GM21737 (cell line): ENCODE data around the gene CCDC182.

ENCODE experiments used
- ATAC-seq: cut with Tn5 transposase; IDR thresholded peaks from one replicate; pipeline ENCODE4 v1.9.1; 2021; ENCODE audit warnings: mild to moderate bottlenecking, moderate library complexity; ENCODE audit not compliant: unreplicated experiment

The CCDC182 gene

GRCh38 chr17:57730026-57730701 is 14.9 kb downstream of the CCDC182 start:
- ATAC-seq: no peak

DNA sequence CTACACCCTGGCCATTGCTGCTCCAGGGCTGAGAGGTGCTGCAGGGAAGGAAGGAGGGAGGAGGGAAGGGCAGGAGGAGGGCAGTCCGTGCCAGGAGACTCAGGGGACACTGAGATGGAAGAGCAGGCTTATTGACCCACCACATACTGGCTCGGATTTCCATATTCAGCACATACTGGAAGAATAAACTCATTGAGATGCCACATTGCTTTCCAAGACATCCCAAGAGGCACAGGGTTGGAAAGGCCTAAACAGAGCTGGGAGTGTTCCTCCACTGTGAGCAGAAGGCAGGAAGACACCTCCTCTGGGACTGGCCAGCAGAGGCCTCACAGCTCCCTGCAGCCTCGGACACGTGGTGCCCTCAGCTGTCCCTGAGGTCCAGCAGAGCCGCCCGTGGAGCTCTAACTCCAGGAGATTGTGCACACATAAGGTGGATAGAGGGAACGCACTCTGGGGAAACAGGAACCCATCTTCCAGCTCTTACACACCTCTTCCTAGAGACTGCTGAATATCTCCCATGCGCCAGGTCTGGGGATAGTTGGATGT is 17.4 kb downstream of the CCDC182 start:
- ATAC-seq: no peak

DNA sequence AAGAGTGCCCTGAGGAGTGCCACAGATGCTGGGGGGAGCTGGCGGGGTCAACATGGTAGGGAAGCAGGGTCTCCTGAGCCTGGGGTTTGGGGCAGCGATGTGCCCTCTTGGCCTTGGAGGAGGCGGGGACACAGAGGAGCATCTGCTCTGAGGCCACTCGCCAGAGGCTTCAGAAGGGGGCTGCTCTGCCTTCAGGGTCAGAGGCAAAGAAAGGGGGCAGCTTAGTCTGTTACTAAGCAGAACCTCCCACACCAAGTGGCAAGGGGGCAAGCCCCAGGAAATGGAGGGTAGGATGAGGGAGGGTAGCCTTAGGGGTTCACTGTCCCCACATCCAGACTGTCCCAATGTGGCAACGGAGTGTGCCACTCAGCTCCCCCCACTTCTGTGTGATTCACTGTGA is 18.3 kb downstream of the CCDC182 start:
- no peak for ATAC-seq

DNA sequence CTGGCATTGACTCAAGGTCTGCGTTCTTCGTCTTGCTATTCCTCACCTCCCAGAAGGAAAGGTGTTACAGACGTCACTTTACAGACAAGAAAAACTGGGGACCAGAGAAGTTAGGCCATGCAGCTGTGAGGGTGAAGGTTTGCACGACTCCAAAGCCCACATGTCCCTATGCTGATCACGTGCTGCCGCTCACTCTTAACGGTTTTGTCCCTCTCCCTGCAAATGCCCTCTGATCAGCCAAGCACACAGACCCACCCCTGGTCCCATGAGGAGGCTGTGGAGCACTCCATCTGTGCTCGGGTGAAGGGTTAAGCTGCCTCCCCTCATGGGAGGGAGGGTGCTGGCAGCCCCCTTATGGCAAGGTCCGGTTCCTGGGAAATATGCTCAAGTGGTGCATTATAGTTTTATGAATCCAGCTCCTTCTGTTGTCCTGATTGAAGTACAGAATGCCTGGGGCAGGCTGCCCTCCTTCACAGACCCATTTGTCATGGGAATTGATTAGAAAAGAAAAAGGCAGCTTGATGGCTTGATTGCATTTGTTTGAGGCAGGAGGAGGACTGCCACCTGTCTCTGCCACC is 18.8 kb downstream of the CCDC182 start:
- no peak for ATAC-seq

GRCh38 chr17:57724729-57725125 is 20.4 kb downstream of the CCDC182 start:
- no peak for ATAC-seq

DNA sequence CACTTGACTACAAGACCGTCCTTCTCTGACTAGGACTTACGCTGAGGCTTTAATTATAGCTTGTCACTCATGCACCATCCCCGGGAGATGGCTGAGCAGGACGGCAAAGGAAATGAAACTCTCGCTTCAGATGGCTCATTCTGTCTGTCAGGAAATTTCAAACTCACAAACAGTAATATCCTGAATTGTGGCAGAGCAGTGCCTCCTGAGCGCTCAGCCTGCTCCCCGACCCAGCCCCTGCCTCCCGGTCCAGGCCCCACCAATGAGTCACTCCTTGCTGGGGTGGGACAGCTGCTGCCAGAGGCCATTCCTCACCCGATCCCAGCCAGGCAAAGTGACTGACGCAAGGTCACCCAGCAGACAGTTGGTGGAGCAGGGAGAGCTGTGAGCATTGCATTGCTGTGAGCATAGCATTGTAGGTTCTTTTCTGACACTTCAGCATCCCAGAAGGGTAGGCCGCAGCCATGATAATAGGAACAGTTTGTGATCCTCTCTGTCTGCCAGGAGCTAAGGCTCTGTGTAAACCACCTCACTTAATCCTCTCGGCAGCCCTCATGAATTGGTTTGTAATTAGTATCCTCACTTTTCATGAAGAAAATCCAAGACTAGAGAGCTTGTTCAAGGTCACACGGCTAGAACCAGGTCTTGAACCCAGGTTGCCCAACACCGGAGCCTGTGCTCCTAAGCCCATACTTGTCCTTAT is 20.9 kb downstream of the CCDC182 start:
- peak; percentile 69 for ATAC-seq

DNA sequence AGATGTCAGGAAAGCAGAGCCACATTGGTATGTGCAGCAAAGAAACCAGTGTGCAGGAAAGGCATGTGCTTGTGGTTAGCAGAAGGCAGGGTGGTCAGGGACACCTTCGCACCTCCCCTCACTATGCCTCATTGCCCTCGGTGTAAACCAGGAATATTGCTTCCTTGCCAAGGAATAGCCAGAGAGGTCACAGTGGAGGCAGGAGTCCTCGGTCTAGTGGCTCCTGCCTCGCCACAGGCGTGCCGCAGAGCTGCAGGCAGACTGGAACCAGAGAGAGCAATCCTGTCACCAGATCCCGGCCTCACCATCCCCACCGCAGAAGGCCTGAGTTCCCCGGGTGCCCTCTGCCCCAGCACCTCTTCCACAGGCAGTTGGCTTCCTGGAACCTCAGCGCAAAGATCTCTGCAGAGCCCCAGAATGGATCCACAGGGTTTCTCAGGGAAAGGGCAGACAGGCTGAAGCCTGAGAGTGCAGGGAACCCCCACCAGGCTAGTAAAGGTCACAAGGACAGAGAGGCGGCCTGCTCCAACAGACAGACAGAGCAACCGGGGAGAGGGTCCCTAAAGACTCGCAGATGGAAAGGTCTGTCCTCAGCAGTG is 21.6 kb downstream of the CCDC182 start:
- no peak for ATAC-seq

DNA sequence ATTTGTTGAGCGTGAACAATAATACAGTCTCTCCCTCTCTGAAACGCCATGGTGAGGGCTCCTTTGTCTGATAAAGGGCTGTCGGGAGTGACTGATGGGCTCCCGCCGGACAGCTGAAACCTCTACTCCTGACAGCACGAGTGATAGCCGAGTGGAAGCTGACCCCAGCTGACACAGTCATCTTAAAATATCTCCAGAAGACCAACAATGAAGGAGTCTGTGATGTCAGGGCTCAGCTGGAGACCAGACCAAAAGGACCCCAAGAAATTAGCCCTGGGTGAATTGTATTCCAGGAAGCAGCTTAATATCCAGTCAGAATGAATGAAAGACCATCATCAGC is 22.4 kb downstream of the CCDC182 start:
- ATAC-seq: no peak

- no peak for ATAC-seq
These were observed 23.0 kb downstream of the CCDC182 start for GRCh38 chr17:57721967-57722703.

GRCh38 chr17:57720386-57721035 is 24.6 kb downstream of the CCDC182 start:
- no peak for ATAC-seq

DNA sequence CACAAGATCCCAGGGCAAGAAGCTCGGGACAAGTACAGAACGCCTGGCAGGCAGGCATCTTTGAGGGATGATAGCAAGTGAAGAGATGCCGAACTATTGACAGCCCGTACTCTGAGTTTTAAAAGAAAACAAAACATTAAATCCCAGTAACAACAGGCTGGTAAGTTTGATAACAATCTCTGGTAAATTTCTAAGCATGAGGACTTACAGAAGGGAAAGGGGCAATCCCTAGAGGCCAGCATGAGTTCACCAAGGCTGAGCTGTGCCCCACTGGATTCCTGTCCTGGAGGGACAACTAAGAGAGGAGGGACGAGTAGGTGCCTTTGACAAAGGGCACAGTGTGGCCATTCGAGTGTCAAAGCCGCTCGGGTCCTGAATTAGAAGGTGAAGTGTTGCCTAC is 26.2 kb downstream of the CCDC182 start:
- ATAC-seq: no peak

DNA sequence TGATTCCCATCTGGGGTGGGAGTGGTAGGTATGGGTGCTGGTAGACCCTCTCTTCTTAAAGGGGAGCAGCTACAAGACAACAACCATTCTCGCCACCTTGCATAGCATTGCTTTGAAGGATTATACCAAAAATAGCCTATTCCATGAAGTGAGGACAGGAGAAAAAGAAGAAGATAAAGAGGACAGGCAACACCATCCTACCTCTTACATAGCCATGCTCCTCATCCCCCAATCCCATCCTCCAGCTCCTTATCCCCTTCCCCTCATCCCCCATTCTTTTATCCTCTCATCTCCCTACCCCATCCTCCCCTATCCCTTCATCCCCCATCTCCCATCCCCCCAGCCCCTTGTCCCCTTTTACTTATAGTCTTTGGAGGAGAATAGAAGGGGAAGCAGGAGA is 29.1 kb downstream of the CCDC182 start:
- ATAC-seq: no peak

- no peak for ATAC-seq
These were observed 30.4 kb downstream of the CCDC182 start for GRCh38 chr17:57714665-57715180.

DNA sequence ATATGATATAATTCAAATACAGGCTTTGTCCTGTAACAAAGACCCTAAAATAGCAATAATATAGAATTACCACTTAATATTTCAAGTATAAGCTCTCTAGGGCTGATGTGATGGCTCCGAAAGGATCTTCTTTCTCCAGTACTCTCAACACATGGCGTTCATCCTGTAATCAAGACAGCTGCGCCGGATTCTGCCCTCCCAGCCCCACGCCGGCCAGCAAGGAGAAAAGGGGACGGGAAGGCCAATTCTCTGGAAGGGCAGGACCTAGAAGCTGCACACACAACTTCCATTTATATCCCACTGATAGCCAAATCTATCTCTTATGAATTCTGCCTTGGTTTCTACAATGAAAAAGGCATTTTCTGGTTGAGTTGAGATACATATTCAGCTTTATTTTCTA is 32.0 kb downstream of the CCDC182 start:
- no peak for ATAC-seq

DNA sequence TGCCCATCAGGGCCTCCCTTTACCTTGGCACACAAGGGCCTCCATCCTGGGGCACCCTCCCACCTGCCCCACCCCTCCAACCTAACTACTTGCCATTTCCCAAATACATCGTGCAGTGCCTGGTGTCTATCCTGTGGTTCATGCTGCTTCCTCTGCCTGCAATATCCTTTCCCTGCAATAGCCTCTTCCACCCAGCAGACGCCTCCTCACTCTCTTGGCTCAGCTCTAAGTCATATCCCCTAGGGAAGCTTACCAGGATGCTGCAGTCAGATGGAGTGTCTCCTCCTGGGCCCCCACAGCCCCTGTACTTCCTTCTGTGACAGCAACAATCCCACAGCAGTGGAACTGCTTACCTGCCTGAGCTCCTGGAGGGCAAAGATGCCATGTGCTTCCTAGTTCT is 36.7 kb downstream of the CCDC182 start:
- no peak for ATAC-seq

DNA sequence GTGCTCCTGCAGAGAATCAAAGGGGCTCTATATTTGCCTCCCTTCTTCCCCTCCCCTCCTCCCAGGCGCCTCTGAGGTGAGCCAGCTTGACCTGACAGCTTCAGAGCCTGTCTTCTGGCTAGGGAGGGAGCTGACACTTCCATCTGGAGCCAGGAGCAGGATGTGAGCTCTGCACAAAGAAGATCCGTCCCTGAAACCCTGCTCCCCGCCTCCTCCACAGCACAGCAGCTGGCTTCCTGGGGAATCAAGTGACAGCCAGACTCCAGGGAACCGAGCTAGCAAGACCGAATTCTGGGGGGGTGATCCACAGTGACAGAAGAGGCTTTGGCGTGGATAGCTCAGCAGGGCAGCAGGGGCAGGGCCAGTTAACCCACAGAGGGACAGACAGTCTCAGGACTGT is 37.2 kb downstream of the CCDC182 start:
- no peak for ATAC-seq

DNA sequence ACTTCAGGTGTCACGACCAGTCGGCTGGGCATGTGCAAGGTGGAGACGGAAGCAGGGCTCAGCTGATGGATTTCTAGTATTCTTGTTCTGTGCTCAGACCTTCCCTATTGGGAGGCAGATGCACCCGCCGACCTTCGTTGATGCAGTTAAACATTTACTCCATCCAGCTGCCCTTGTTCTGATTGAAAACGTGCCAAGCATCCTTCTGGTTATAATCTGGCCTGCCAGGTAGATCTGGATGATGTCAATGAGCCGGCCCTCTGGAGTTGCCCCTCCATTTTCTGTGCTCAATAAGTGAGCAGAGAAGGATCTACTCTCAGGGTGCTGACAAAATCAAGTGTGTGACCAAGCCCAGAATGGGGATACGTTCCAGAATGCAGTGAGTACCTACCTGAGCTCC is 38.3 kb downstream of the CCDC182 start:
- no peak for ATAC-seq

DNA sequence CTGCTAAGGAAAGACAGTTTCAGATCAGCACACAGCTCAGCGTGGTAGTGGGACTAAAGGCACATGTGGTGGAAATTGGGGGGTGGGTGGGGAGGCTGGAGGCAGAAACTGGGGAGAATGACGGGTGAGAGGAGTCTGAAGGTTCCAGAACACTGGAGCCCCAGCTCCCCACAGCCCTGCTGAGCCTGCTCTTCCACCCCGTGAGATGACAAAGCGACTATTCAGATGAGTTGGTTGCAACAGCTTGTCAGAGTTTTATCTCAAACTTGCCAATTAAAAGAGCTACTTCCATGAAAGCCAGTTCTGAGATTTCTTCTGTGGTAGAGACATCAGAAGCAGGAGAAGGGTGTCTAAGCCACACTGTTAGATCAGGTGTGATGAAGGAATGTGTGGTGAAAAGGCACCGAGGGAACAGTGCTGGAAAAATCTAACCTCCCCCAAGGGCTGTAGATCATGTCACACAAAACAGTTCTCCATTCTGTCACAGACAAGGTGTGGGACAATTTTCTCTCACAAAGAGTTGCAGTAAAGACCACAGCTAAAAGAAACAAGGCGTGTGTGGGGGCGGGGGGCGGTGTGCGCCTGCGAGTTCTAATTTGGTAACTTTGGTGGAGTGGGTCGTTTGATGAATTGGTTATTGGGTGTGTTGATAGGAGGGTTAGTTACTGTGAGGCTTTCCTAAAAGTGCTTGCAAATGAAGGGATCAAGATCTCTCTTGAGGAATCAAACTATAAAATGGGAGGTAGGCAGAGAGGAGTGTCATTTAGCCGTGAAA is 39.0 kb downstream of the CCDC182 start:
- no peak for ATAC-seq

- ATAC-seq: no peak
These were observed 40.7 kb downstream of the CCDC182 start for GRCh38 chr17:57704448-57704847.

- no peak for ATAC-seq
These were observed 41.8 kb downstream of the CCDC182 start for GRCh38 chr17:57703273-57703672.
